Heart right ventricle (tissue), 16 donors: ENCODE measurements around the gene COL25A1. TPM values are rescaled to one million over a fixed set of nuclear protein-coding genes. Genes with fewer than 3 reads are reported as not detected.
"Not testable (repeated sequence)": the region's sequence is repeated elsewhere in the genome, so short reads cannot be mapped to it uniquely, and the experiment has no call there.

ENCODE experiments used
- ATAC-seq, 8 donors: fragments of 200-7000 bp; cut with Tn5 transposase; one replicate each; pipeline ENCODE4 v1.9.1; 2020; ENCODE audit warnings: mild to moderate bottlenecking in 8 of 8, moderate library complexity in 8 of 8, moderate number of reproducible peaks in 1 of 8
- DNase-seq, 2 donors: peaks; one replicate each; pipeline ENCODE4 v3.0.0-alpha.2; 2020
- H3K27ac ChIP-seq, 10 donors: fragments of 200-600 bp; sonication (generic) in 2 of 10; one replicate each; pipeline versions ENCODE4 v1.5.0 to v1.8.0; 2020 to 2022; ENCODE audit warnings: mild to moderate bottlenecking in 3 of 10
- H3K27me3 ChIP-seq, 7 donors: fragments of 200-600 bp; one replicate each; pipeline ENCODE4 v1.8.0; 2021 to 2022; ENCODE audit warnings: mild to moderate bottlenecking in 2 of 7
- H3K36me3 ChIP-seq, 9 donors: fragments of 200-600 bp; sonication (generic) in 1 of 9; one replicate each; pipeline versions ENCODE4 v1.5.0 to v1.8.0; 2020 to 2022; ENCODE audit warnings: mild to moderate bottlenecking in 2 of 9
- H3K4me1 ChIP-seq, 9 donors: fragments of 200-600 bp; sonication (generic) in 1 of 9; one replicate each; pipeline versions ENCODE4 v1.5.0 to v1.8.0; 2020 to 2022; ENCODE audit warnings: mild to moderate bottlenecking in 4 of 9
- H3K4me3 ChIP-seq, 10 donors: fragments of 200-600 bp; sonication (generic) in 2 of 10; one replicate each; pipeline versions ENCODE4 v1.5.0 to v1.8.0; 2020 to 2022; ENCODE audit warnings: mild to moderate bottlenecking in 7 of 10, moderate library complexity in 2 of 10
- H3K9me3 ChIP-seq, 11 donors: fragments of 200-600 bp in 10 of 11; sonication (generic) in 2 of 11; one replicate each; pipeline versions ENCODE4 v1.5.0 to v1.8.0; 2013 to 2022; ENCODE audit warnings: mild to moderate bottlenecking in 2 of 11, control low read depth in 1 of 11, moderate library complexity in 1 of 11
- CTCF ChIP-seq, 9 donors: fragments of 200-600 bp; sonication (generic) in 2 of 9; IDR thresholded peaks; one replicate each; pipeline versions ENCODE4 v1.5.0 to v1.8.0; 2021 to 2022; ENCODE audit warnings: antibody characterized with exemption in 9 of 9, mild to moderate bottlenecking in 5 of 9, moderate library complexity in 1 of 9
- WGBS, 2 donors: extraction: QIAGEN DNeasy Blood & Tissue Kit; methylation state at CpG; one replicate each; pipeline ENCODE4 v1.1.7; 2013; ENCODE audit warnings: inconsistent platforms in 1 of 2; 5-methylcytosine and 5-hydroxymethylcytosine counted together
- intact Hi-C, 10 donors: fragments of 100-400 bp; cut with DNase I; formaldehyde crosslinking; loops; one replicate each; pipeline versions ENCODE4 v1.11.1 to v1.14.2; 2022
- polyA plus RNA-seq, 2 donors: library from polyadenylated mRNA; stranded (reverse); fragments of 200-250 nt; gene quantifications; one replicate each; pipeline ENCODE4 v1.2.3, GENCODE V29; 2013
- total RNA-seq, 10 donors: library from RNA; stranded (reverse); fragmentation: NEBNext Ultra II Directional in 3 of 10; extraction: Animal tissue kit (Norgen Biotek cat#: 25700) in 3 of 10; gene quantifications; one replicate each; pipeline versions ENCODE4 v1.2.1 to v1.2.4, GENCODE V29; 2021 to 2023
- donor health status: Arrhythmogenic right ventricular cardiomyopathy.
- donor health status: ischemic (EF 13 %, LVEDD 7.1; RV severe dilation, severe dysfunction).
- donor health status: healthy with polysubstance abuse.
- donor health status: DM: no; HTN: yes; CAD: no.
- donor health status: DM: no; HTN: no; CAD: no.
- donor health status: ischemic (EF 25% LVEDD 6.9; RV normal size, moderate dysfunction).
- donor health status: ischemic (EF 25% LVEDD 5.7; RV mildly dilated, moderate dysfunction).
- donor health status: healthy.
- donor health status: DM: yes; HTN: yes; CAD: no.
- donor health status: Ischemic cardiomyopathy.
- donor health status: ischemic (EF 35%, LVEDD 5.7; RV mildly dilated, moderate dysfunction).
- donor health status: nonischemic (EF 11% LVEDD 7.7; RV severe dilation, severe dysfunction).
- donor health status: DM: yes; HTN: yes; CAD: no.
- donor health status: PGD.
- donor health status: ischemic (EF 29% LVEDD 5.4; RV normal size, mild dysfunction).
- donor health status: nonischemic (EF 23%, LVEDD 6.1; RV moderate dilation, normal function).

COL25A1 gene
- total and polyA plus RNA-seq, 12 donors, result 0.07 to 1.2 (median 0.41) TPM

GRCh38 chr4:108991551-108992328, 310.7 kb downstream of the COL25A1 start:
- DNase-seq, result no peak
- no peak for TF ChIP-seq CTCF (IDR thresholded peaks at IDR 0.05)
- no peak for ATAC-seq
- 91 to 93% methylated on average over 5 of the region's 5 CpGs for WGBS, 2 donors
- H3K27me3 ChIP-seq, result no peaks in the 10 kb centered on the region
- no peaks in the 10 kb centered on the region for H3K9me3 ChIP-seq
- intact Hi-C loops, result no loop called here
- H3K4me3 ChIP-seq, result no peak overlapping the region
- H3K27ac ChIP-seq, result no peak overlapping the region
- no peaks in the 10 kb centered on the region for H3K4me1 ChIP-seq
- no peaks in the 10 kb centered on the region for H3K36me3 ChIP-seq

- no peak overlapping the region for H3K4me3 ChIP-seq
- 79% methylated on average over 5 of the region's 5 CpGs for WGBS, 2 donors
- no peaks in the 10 kb centered on the region for H3K4me1 ChIP-seq
- H3K27me3 ChIP-seq, result no peaks in the 10 kb centered on the region
- DNase-seq (no peak), ATAC-seq (no peak)
- H3K27ac ChIP-seq, result no peak overlapping the region
- no peak for TF ChIP-seq CTCF (IDR thresholded peaks at IDR 0.05)
- H3K9me3 ChIP-seq, result no peaks in the 10 kb centered on the region
- intact Hi-C loops, result no loop called here
- H3K36me3 ChIP-seq, result no peaks in the 10 kb centered on the region
Measured at GRCh38 chr4:108988464-108989195, 313.8 kb downstream of the COL25A1 start.

GRCh38 chr4:108984495-108984894, 318.0 kb downstream of the COL25A1 start:
- 98% methylated on average over 30 of the region's 30 CpGs for WGBS, 2 donors
- DNase-seq, H3K27me3 ChIP-seq, H3K27ac ChIP-seq, ATAC-seq, H3K4me3 ChIP-seq, H3K36me3 ChIP-seq, H3K4me1 ChIP-seq, intact Hi-C loops, H3K9me3 ChIP-seq: not testable (repeated sequence)

GRCh38 chr4:108982402-108983185, 319.9 kb downstream of the COL25A1 start:
- no peaks in the 10 kb centered on the region for H3K27me3 ChIP-seq
- ATAC-seq, result no peak
- H3K36me3 ChIP-seq, result no peaks in the 10 kb centered on the region
- H3K4me1 ChIP-seq, result no peaks in the 10 kb centered on the region
- H3K4me3 ChIP-seq, result no peak overlapping the region
- 95% methylated on average over 6 of the region's 6 CpGs for WGBS, 2 donors
- H3K27ac ChIP-seq, result no peak overlapping the region
- intact Hi-C loops, result no loop called here
- no peak for TF ChIP-seq CTCF (IDR thresholded peaks at IDR 0.05)
- H3K9me3 ChIP-seq, result no peaks in the 10 kb centered on the region
- DNase-seq, result no peak
